SU-DHL-6 (cell line): ENCODE data around the gene TMEM37.

ENCODE experiments used
- H2AFZ ChIP-seq: fragments of 200-600 bp; sonication (generic); 2 replicates; pipeline ENCODE4 v1.6.1; 2014; ENCODE audit warnings: low read depth, mild to moderate bottlenecking, moderate library complexity, mixed read lengths, antibody characterized with exemption, low read length; ENCODE audit not compliant: severe bottlenecking
- H3F3A ChIP-seq: fragments of 200-600 bp; shearing (Covaris generic); 2 replicates; pipeline ENCODE4 v1.6.0; 2016; ENCODE audit warnings: antibody characterized with exemption, mild to moderate bottlenecking; ENCODE audit not compliant: insufficient read depth
- H3K27ac ChIP-seq: fragments of 200-600 bp; sonication (generic); 2 replicates; pipeline ENCODE4 v1.5.1; 2016; ENCODE audit warnings: low read depth, mild to moderate bottlenecking, low read length, moderate library complexity, mixed read lengths
- H3K27me3 ChIP-seq: fragments of 200-600 bp; sonication (generic), shearing (Covaris generic); 2 replicates; pipeline ENCODE4 v1.6.0; 2014; ENCODE audit warnings: mild to moderate bottlenecking, low read length
- H3K36me3 ChIP-seq: fragments of 200-600 bp; sonication (generic); 2 replicates; pipeline ENCODE4 v1.6.1; 2014; ENCODE audit warnings: mild to moderate bottlenecking, low read length, mixed read lengths
- H3K4me2 ChIP-seq: fragments of 300-600, 200-600 bp; shearing (Covaris generic), sonication (generic); 2 replicates; pipeline ENCODE4 v1.6.0; 2014; ENCODE audit warnings: low read length, low read depth, mild to moderate bottlenecking; ENCODE audit not compliant: poor library complexity, severe bottlenecking
- H3K4me3 ChIP-seq: fragments of 200-600 bp; sonication (generic); 2 replicates; pipeline ENCODE4 v1.5.1; 2014; ENCODE audit warnings: antibody characterized with exemption, low read length, mild to moderate bottlenecking, mixed read lengths; ENCODE audit not compliant: insufficient read depth, poor library complexity, severe bottlenecking
- H3K79me2 ChIP-seq: fragments of 200-600 bp; sonication (generic); 2 replicates; pipeline ENCODE4 v1.6.1; 2014; ENCODE audit warnings: mild to moderate bottlenecking, low read length, moderate library complexity; ENCODE audit not compliant: insufficient read depth
- H3K9ac ChIP-seq: fragments of 200-600 bp; sonication (generic); 2 replicates; pipeline ENCODE4 v1.7.0; 2014; ENCODE audit warnings: mild to moderate bottlenecking, low read length
- H3K9me2 ChIP-seq: fragments of 200-600 bp; sonication (generic); replicated peaks from 2 replicates; pipeline ENCODE4 v1.6.1; 2014; ENCODE audit warnings: low read length; ENCODE audit not compliant: insufficient read depth
- H3K9me3 ChIP-seq: fragments of 200-600 bp; sonication (generic); 2 replicates; pipeline ENCODE4 v1.6.1; 2014; ENCODE audit warnings: low read length, mixed read lengths; ENCODE audit not compliant: insufficient read depth
- H4K20me1 ChIP-seq: fragments of 200-600 bp; sonication (generic); 2 replicates; pipeline ENCODE4 v1.6.1; 2014; ENCODE audit warnings: low read depth, mild to moderate bottlenecking, antibody characterized with exemption, low read length, moderate library complexity, mixed read lengths
- CTCF ChIP-seq: fragments of 200-600 bp; sonication (generic); IDR thresholded peaks from one replicate; pipeline ENCODE4 v1.5.1; 2017; ENCODE audit warnings: antibody characterized with exemption, mild to moderate bottlenecking, low read length, moderate library complexity; ENCODE audit not compliant: insufficient read depth, poor library complexity, severe bottlenecking
- EZH2phosphoT487 ChIP-seq: fragments of 200-600 bp; sonication (generic), shearing (Covaris generic); conservative IDR thresholded peaks from 2 replicates; pipeline ENCODE4 v1.6.1; 2018; ENCODE audit warnings: mild to moderate bottlenecking, antibody characterized with exemption, low read length, moderate library complexity, mixed read lengths

TMEM37 gene

GRCh38 chr2:119427756-119428155 is 3.9 kb upstream of the TMEM37 start:
- Histone ChIP-seq H4K20me1 (no peaks in the 10 kb centered on the region), H3K79me2 (no peaks in the 10 kb centered on the region), H3K4me2 (no peak overlapping the region), H3F3A (no peaks in the 10 kb centered on the region), H3K27me3 (no peaks in the 10 kb centered on the region), H3K9me3 (no peaks in the 10 kb centered on the region), H2AFZ (no peak overlapping the region), H3K27ac (no peak overlapping the region), H3K9ac (no peak overlapping the region), H3K36me3 (no peaks in the 10 kb centered on the region), H3K9me2 (no peaks in the 10 kb centered on the region), H3K4me3 (no peak overlapping the region)
- no peak for TF ChIP-seq CTCF
- no peak for TF ChIP-seq EZH2phosphoT487

DNA sequence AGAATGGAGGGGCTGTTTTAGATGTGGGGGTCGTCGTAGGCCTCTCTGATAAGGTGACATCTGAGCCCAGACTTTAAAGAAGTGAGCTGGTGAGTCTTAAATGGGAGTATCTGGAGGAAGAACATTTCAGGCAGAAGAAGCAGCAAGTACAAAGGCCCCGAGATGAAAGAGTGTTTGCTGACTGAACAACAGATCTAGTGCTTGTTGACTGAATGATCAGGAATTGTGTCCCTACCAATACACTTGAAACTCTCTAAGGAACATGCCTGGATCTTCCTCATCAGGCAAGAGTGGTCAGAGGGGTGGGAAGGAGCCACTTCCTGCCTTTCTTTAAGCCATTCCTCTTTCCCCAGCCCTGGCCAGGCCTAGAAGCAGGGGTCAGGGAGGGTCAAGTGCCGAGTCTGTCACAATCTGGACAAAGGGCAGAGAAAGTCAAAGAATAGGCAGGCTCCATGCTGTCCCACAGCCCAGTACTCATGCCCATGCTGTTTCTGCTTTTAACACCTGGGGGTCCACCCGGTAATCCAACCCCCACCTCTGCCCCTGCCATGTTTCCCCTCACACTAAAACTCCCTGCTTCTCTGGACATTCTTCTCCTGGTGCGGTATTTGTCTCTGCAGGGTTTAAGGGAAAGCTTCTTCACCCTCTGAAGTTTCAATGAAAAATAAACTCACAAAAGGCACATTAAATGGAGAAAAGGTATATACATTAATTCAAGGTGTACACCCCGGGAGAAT is 3.0 kb upstream of the TMEM37 start:
- H3K4me2 ChIP-seq, result no peak overlapping the region
- no peaks in the 10 kb centered on the region for H3K9me3 ChIP-seq
- H3K27me3 ChIP-seq, result no peaks in the 10 kb centered on the region
- H2AFZ ChIP-seq, result no peak overlapping the region
- TF ChIP-seq CTCF (no peak), EZH2phosphoT487 (no peak)
- no peaks in the 10 kb centered on the region for H3K36me3 ChIP-seq
- H4K20me1 ChIP-seq, result no peaks in the 10 kb centered on the region
- H3K79me2 ChIP-seq, result no peaks in the 10 kb centered on the region
- no peaks in the 10 kb centered on the region for H3F3A ChIP-seq
- H3K9me2 ChIP-seq, result no peaks in the 10 kb centered on the region
- no peak overlapping the region for H3K9ac ChIP-seq
- no peak overlapping the region for H3K4me3 ChIP-seq
- no peak overlapping the region for H3K27ac ChIP-seq

DNA sequence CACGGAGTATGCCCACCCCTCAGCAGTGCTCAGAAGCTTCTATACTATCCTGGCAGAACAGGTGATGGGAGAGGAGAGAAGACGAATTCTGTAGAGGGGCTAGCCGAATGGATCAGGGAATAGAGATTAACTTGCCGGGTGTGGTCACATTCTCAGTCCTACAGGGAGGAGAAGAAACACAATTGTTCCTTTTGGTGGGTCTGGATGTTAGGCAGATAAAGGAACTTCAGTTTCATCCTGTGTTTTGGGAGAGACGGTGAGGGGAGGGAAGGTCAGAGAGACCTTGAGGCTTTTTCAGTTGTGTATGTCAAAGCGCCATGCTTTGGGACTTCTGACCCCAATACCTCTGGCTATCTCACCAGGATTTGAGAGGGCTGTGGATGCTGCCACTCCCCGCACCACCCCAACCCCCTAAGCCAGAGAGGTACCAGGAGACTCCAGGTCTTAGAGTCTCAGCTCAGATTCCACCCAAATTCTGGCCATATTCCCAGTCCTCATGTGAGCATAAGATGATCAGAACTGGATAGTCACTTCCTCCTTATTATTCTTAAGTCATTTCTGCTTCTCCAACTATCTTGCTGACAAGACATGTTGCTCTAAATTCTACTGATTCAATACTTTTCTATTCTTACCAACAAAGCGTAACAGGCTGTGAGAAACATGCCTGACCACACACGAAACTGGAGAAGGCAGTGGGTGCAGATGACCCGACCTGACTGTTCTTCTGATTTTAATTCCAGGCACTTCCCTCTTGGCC is 2.3 kb upstream of the TMEM37 start:
- H2AFZ ChIP-seq, result no peak overlapping the region
- no peak for TF ChIP-seq EZH2phosphoT487
- no peak for TF ChIP-seq CTCF
- no peak overlapping the region for H3K4me3 ChIP-seq
- no peak overlapping the region for H3K4me2 ChIP-seq
- no peaks in the 10 kb centered on the region for H4K20me1 ChIP-seq
- no peaks in the 10 kb centered on the region for H3F3A ChIP-seq
- H3K79me2 ChIP-seq, result no peaks in the 10 kb centered on the region
- H3K9me3 ChIP-seq, result no peaks in the 10 kb centered on the region
- no peak overlapping the region for H3K27ac ChIP-seq
- no peaks in the 10 kb centered on the region for H3K36me3 ChIP-seq
- no peaks in the 10 kb centered on the region for H3K27me3 ChIP-seq
- H3K9me2 ChIP-seq, result no peaks in the 10 kb centered on the region
- H3K9ac ChIP-seq, result no peak overlapping the region
